GM18499 (cell line): ENCODE measurements around the gene RAD54L2.
"Not testable (repeated sequence)": the region's sequence is repeated elsewhere in the genome, so short reads cannot be mapped to it uniquely, and the experiment has no call there.

Experiments
- ATAC-seq: cut with Tn5 transposase; IDR thresholded peaks from one replicate; pipeline ENCODE4 v1.9.1; 2021; ENCODE audit warnings: moderate number of reproducible peaks; ENCODE audit not compliant: insufficient read depth, unreplicated experiment

RAD54L2 gene

GRCh38 chr3:51542596-51542995 lies 4.1 kb downstream of the RAD54L2 start:
- not testable (repeated sequence) for ATAC-seq

GRCh38 chr3:51544011-51544775 lies 5.7 kb downstream of the RAD54L2 start:
- no peak for ATAC-seq

GRCh38 chr3:51547274-51547673 lies 8.8 kb downstream of the RAD54L2 start:
- ATAC-seq, result no peak

GRCh38 chr3:51549311-51549710 lies 10.8 kb downstream of the RAD54L2 start:
- no peak for ATAC-seq

- no peak for ATAC-seq
Observed at GRCh38 chr3:51550080-51550819, 11.7 kb downstream of the RAD54L2 start.

- no peak for ATAC-seq
Observed at GRCh38 chr3:51557993-51558392, 19.5 kb downstream of the RAD54L2 start.

- no peak for ATAC-seq
Observed at GRCh38 chr3:51559411-51559888, 20.9 kb downstream of the RAD54L2 start.

- no peak for ATAC-seq
Observed at GRCh38 chr3:51559961-51560360, 21.4 kb downstream of the RAD54L2 start.

GRCh38 chr3:51562403-51562802 lies 23.9 kb downstream of the RAD54L2 start:
- ATAC-seq, result not testable (repeated sequence)

- ATAC-seq, result no peak
Observed at GRCh38 chr3:51568036-51568435, 29.5 kb downstream of the RAD54L2 start.

- ATAC-seq, result no peak
Observed at GRCh38 chr3:51568996-51569395, 30.5 kb downstream of the RAD54L2 start.

- no peak for ATAC-seq
Observed at GRCh38 chr3:51578238-51578637, 39.7 kb downstream of the RAD54L2 start.

- no peak for ATAC-seq
Observed at GRCh38 chr3:51580418-51580817, 41.9 kb downstream of the RAD54L2 start.

GRCh38 chr3:51581524-51581923 lies 43.0 kb downstream of the RAD54L2 start:
- no peak for ATAC-seq

- ATAC-seq, result no peak
Observed at GRCh38 chr3:51585197-51585596, 46.7 kb downstream of the RAD54L2 start.

GRCh38 chr3:51585871-51586270 lies 47.4 kb downstream of the RAD54L2 start:
- ATAC-seq, result no peak
